MG63 (cell line): Measurements from ENCODE around the gene BCL3. TPM values are rescaled to one million over a fixed set of nuclear protein-coding genes. Genes with fewer than 3 reads are reported as not detected.
"Not testable (repeated sequence)": the region's sequence is repeated elsewhere in the genome, so short reads cannot be mapped to it uniquely, and the experiment has no call there.

Experiments used
- DNase-seq: peaks from one replicate; pipeline ENCODE4 v3.0.0-alpha.2; 2020
- H3K27me3 ChIP-seq: fragments of 250-450 bp; sonication (Bioruptor Pico); 2 replicates; pipeline ENCODE4 v1.5.1; 2020; ENCODE audit warnings: mild to moderate bottlenecking, moderate library complexity
- H3K36me3 ChIP-seq: fragments of 250-450 bp; sonication (Bioruptor Pico); 2 replicates; pipeline ENCODE4 v1.5.1; 2020; ENCODE audit warnings: mild to moderate bottlenecking, moderate library complexity
- H3K4me3 ChIP-seq: fragments of 250-450 bp; sonication (Bioruptor Pico); 2 replicates; pipeline ENCODE4 v1.5.1; 2020; ENCODE audit warnings: mild to moderate bottlenecking, moderate library complexity
- H3K9me3 ChIP-seq: fragments of 250-450 bp; sonication (Bioruptor Pico); 2 replicates; pipeline ENCODE4 v1.5.1; 2020; ENCODE audit warnings: mild to moderate bottlenecking, moderate library complexity
- total RNA-seq: library from RNA; depleted of rRNA; stranded (reverse); fragments of >200 nt; shearing (Covaris generic); gene quantifications from 2 replicates; pipeline ENCODE4 v1.2.3, GENCODE V29; 2014; ENCODE audit warnings: low replicate concordance; rRNA removed

BCL3 gene
- total RNA-seq: 2.2 and 3.6 TPM in 2 replicates

GRCh38 chr19:44748426-44749254 is at the start of gene BCL3:
Gene BCL3, plus strand, starts transcription at chr19:44748708. Its CDS starts 83 bp downstream, at chr19:44748791.
- Histone ChIP-seq H3K9me3 (no peaks in the 10 kb centered on the region), H3K4me3 (peak within 1 kb of the TSS; percentile 75), H3K27me3 (no peaks in the 10 kb centered on the region), H3K36me3 (peaks cover 38% of the 10 kb centered on the region)
- peak; percentile 92 for DNase-seq

GRCh38 chr19:44700547-44700946 is 48.0 kb upstream of the BCL3 start:
- H3K27me3 ChIP-seq: no peaks in the 10 kb centered on the region
- H3K4me3 ChIP-seq: no peak overlapping the region
- no peaks in the 10 kb centered on the region for H3K9me3 ChIP-seq
- DNase-seq: no peak
- no peaks in the 10 kb centered on the region for H3K36me3 ChIP-seq

- DNase-seq: no peak
- Histone ChIP-seq H3K36me3 (no peaks in the 10 kb centered on the region), H3K9me3 (no peaks in the 10 kb centered on the region), H3K4me3 (no peak overlapping the region), H3K27me3 (no peaks in the 10 kb centered on the region)
Observed at GRCh38 chr19:44701228-44701627, 47.3 kb upstream of the BCL3 start.

GRCh38 chr19:44702551-44703176 is 45.8 kb upstream of the BCL3 start:
- no peaks in the 10 kb centered on the region for H3K9me3 ChIP-seq
- no peak for DNase-seq
- no peaks in the 10 kb centered on the region for H3K36me3 ChIP-seq
- H3K4me3 ChIP-seq: no peak overlapping the region
- no peaks in the 10 kb centered on the region for H3K27me3 ChIP-seq

- Histone ChIP-seq H3K36me3 (no peaks in the 10 kb centered on the region), H3K4me3 (no peak overlapping the region), H3K9me3 (no peaks in the 10 kb centered on the region), H3K27me3 (no peaks in the 10 kb centered on the region)
- DNase-seq: no peak
Observed at GRCh38 chr19:44703336-44704078, 45.0 kb upstream of the BCL3 start.

- H3K27me3 ChIP-seq: no peaks in the 10 kb centered on the region
- no peaks in the 10 kb centered on the region for H3K36me3 ChIP-seq
- no peak for DNase-seq
- H3K4me3 ChIP-seq: no peak overlapping the region
- no peaks in the 10 kb centered on the region for H3K9me3 ChIP-seq
Observed at GRCh38 chr19:44704982-44705381, 43.5 kb upstream of the BCL3 start.

- Histone ChIP-seq H3K27me3 (no peaks in the 10 kb centered on the region), H3K9me3 (no peaks in the 10 kb centered on the region), H3K4me3 (no peak overlapping the region), H3K36me3 (no peaks in the 10 kb centered on the region)
- DNase-seq: no peak
Observed at GRCh38 chr19:44705502-44706010, 43.0 kb upstream of the BCL3 start.

- no peak for DNase-seq
- no peak overlapping the region for H3K4me3 ChIP-seq
- H3K36me3 ChIP-seq: no peaks in the 10 kb centered on the region
- no peaks in the 10 kb centered on the region for H3K9me3 ChIP-seq
- H3K27me3 ChIP-seq: no peaks in the 10 kb centered on the region
Observed at GRCh38 chr19:44706506-44707236, 41.8 kb upstream of the BCL3 start.

- no peak for DNase-seq
- Histone ChIP-seq H3K9me3 (no peaks in the 10 kb centered on the region), H3K4me3 (no peak overlapping the region), H3K27me3 (no peaks in the 10 kb centered on the region), H3K36me3 (no peaks in the 10 kb centered on the region)
Observed at GRCh38 chr19:44707794-44708193, 40.7 kb upstream of the BCL3 start.

GRCh38 chr19:44708940-44709339 is 39.6 kb upstream of the BCL3 start:
- Histone ChIP-seq H3K4me3 (no peak overlapping the region), H3K27me3 (no peaks in the 10 kb centered on the region), H3K36me3 (no peaks in the 10 kb centered on the region), H3K9me3 (no peaks in the 10 kb centered on the region)
- no peak for DNase-seq

GRCh38 chr19:44709434-44710266 is 38.9 kb upstream of the BCL3 start:
- H3K9me3 ChIP-seq, H3K4me3 ChIP-seq, DNase-seq: not testable (repeated sequence)

GRCh38 chr19:44710483-44710882 is 38.0 kb upstream of the BCL3 start:
- H3K36me3 ChIP-seq: no peaks in the 10 kb centered on the region
- no peak for DNase-seq
- H3K27me3 ChIP-seq: no peaks in the 10 kb centered on the region
- no peak overlapping the region for H3K4me3 ChIP-seq
- H3K9me3 ChIP-seq: 0 out of 2 replicates have a peak, but pooled peaks cover 2% of the 10 kb centered on the region

More at GRCh38 chr19:44709434-44710266, 38.9 kb upstream of the BCL3 start:
- H3K36me3 ChIP-seq, H3K27me3 ChIP-seq: not testable (repeated sequence)

GRCh38 chr19:44712864-44713515 is 35.5 kb upstream of the BCL3 start:
- Histone ChIP-seq H3K27me3 (no peaks in the 10 kb centered on the region), H3K9me3 (0 out of 2 replicates have a peak, but pooled peaks cover 6% of the 10 kb centered on the region), H3K4me3 (no peak overlapping the region), H3K36me3 (no peaks in the 10 kb centered on the region)
- DNase-seq: no peak

GRCh38 chr19:44714597-44715169 is 33.8 kb upstream of the BCL3 start:
- Histone ChIP-seq H3K4me3 (no peak overlapping the region), H3K27me3 (no peaks in the 10 kb centered on the region), H3K36me3 (no peaks in the 10 kb centered on the region), H3K9me3 (0 out of 2 replicates have a peak, but pooled peaks cover 6% of the 10 kb centered on the region)
- no peak for DNase-seq

GRCh38 chr19:44717603-44718002 is 30.9 kb upstream of the BCL3 start:
- Histone ChIP-seq H3K9me3 (0 out of 2 replicates have a peak, but pooled peaks cover 6% of the 10 kb centered on the region), H3K36me3 (no peaks in the 10 kb centered on the region), H3K4me3 (no peak overlapping the region), H3K27me3 (no peaks in the 10 kb centered on the region)
- no peak for DNase-seq
